Umbilical cord (tissue), 2 donors: ENCODE measurements around the gene FLOT2. TPM values are rescaled to one million over a fixed set of nuclear protein-coding genes. Genes with fewer than 3 reads are reported as not detected.
"Not testable (repeated sequence)": the region's sequence is repeated elsewhere in the genome, so short reads cannot be mapped to it uniquely, and the experiment has no call there.

Experiments used
- DNase-seq: peaks from one replicate; pipeline ENCODE4 v3.0.0-alpha.2; 2015; ENCODE audit warnings: low spot score
- total RNA-seq: library from RNA; depleted of rRNA; stranded (reverse); fragments of >200 nt; gene quantifications from one replicate; pipeline ENCODE4 v1.2.3, GENCODE V29; 2014; ENCODE audit warnings: low replicate concordance; ENCODE audit not compliant: insufficient read depth

FLOT2 gene
- total RNA-seq, 1 donor from 2014 or later: 18.8 TPM

DNA sequence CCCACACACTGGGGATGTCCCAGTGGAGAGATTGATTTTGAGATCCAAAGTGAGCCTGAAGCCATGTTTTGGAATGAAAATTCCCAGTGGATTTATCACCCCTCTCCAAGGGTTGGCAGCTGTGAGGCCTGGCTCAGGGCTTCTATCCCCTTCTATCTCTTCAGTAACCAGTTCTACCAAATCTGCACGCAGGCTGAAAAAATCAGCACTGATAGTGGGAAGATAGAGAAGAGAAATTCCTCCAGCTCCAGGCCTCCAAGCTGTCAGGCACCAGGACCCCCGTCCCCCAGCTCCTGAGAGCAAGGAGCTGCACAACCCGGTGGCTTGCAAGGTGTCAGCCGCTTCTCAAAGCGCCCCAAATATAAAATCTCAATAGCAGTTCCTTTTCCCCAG is 1.0 kb downstream of the FLOT2 start:
- DNase-seq: no peak

DNA sequence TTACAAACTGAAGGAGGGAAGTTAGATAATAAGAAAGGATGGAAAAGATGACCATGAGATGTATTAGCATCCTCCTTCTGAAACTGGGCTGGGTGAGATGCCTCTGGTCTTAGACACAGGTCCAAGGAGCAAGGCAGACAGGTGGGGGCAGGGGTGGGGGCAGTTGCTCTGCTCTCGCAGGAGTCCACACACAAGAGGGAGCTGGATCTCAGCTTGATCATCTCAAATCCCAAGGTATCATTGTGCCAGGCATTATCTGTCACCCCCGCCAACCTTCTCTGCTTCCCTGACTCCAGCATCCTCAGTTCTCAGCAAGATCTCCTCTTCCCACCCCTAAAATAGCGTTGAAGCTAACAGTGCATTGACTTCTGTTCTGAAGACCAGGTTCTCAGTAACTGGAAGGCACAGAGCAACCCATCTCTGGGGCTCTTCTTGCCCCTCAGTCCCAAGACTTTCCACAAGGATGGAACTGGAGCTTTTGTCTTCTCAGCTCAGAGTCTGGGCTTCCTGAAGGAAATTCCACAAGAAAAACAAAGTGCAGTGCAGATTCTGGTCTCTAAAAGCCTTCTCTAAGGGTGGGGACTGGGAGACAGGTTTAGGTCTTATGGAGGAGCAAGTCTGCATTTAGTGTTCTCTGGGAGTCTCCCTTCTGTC is 1.6 kb downstream of the FLOT2 start:
- no peak for DNase-seq

DNA sequence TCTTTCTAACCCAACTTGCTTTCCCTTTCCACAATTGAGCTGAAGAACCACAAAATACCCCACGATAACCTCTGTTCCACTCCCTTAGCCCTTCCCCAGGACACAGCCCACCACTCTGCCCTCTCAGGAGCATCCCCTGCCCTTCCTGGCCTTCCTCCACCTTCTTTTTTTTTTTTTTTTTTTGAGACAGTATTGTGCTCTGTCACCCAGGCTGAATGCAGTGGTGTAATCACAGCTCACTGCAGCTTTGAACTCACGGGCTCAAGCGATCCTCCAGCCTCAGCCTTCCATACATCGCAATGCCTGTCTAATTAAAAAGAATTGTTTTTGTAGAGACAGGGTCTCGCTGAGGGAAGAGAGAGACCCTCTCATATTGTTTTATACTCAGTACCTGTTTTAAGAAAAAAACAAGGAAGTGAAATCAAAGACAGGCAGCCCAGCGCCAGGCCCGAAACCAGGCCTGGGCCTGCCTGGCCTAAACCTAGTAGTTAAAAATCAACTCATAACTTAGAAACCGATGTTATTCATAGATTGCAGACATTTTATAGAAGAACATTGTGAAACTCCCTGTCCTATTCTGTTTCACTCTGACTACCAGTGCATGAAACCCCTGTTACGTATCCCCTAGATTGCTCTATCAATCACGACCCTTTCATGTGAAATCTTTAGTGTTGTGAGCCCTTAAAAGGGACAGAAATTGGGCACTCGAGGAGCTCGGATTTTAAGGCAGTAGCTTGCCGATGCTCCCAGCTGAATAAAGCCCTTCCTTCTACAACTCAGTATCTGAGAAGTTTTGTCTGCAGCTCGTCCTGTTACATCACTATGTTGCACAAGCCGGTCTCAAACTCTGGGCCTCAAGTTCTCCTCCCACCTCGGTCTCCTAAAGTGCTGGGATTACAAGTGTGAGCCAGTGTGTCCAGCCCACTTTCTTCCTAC is 4.0 kb downstream of the FLOT2 start:
- DNase-seq: not testable (repeated sequence)

DNA sequence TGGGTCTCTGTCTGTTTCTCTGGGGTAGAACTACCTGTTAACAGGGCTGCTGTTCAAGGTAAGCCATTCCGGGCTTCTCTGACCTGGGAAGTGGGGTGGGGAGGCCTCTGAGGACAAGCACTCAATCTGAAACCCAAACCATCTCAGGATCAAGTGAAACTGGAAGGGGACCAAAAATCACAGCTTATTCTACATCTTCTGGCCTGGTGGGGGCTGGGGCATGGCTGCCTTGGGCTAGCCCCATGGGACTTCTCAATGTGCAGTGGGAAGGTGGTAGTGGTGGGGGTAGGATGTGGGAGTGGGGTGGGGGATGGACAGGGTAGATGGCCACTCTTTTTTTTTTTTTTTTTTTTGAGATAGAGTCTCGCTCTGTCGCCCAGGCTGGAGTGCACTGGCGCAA is 5.5 kb downstream of the FLOT2 start:
- DNase-seq: no peak

DNA sequence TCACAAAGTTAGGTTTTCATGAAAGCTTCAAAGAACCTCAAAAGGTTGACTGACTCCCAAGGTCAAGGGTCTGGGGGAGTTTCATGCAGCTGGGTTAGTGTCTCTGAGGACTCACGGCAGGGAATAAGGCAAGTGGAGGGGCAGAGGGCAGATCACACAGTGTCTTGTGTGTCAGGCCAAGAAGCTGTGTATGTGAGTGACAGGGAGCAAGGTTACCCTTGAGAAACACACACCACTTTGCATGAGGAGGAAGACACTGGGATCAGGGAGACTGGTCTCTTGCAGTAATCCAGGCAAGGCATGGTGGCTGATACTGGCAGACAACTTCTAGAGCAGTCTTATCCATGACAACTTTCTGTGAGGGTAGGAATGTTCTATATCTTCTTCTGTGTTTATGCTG is 6.3 kb downstream of the FLOT2 start:
- no peak for DNase-seq

DNA sequence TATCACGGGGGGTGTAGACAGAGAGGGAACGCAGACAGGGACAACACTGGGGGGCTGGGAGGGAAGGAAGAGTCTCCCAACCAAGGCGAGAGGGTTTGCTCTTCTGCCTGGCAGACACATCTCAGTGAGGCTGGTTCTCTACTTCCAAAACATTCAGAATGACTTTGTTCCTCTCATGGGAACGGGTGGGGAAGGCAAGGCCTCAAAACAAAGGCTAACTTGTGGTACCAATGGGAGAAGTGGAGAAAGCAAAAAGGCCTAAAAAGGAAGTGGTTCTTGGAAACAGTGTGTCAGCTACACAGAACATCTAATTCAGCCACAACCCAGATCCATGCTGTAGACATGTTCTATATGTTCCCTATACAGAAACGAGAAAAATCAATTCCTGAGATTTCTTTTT is 7.5 kb downstream of the FLOT2 start:
- no peak for DNase-seq

DNA sequence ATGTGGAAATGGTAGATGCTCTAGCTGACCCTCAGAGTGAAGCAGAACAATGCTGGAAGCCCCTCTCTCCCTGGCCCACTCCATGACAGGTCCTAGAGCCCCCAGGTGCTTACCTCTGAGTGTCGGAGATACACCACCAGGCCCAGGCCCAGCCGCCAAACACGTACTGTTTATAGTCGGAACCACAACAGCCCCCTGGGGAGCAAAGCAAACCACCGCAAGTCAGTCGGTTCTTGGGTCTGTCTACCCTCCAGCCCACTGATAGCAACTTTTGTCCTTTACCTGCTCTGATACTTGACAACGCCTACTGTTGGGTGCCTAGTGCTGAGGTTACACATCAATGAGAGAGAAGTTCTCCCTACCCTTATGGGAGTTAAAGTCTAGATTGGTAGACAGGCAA is 8.7 kb downstream of the FLOT2 start:
- no peak for DNase-seq

DNA sequence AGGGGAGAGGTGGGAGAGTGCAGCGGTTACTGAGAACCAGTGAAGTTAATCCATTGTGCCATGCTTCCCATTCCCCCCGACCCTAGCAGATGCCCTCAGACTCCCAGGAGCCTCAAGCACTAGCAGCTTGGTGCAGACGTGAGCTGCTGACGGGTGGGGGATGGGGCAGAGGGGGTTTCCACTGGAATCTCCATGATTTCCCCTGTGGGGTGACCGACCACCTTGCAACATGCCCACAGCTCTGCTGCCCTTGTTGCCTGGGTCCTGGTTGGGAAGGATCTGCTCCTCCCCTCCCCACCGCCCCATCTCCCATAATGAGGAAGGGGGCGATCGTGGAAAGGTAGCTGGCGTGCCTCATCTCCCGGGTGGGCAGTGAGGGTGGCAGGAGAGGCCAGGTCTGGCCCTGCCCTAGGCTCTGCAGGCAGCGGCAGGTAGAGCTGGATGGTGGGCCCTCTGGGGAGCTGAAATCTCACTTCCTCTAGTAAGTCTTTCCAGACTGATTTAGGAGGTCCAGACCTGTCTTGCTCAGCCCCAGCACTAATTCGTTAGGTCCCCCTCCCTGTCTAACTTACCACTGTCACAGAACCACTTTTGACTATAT is 9.6 kb downstream of the FLOT2 start:
- DNase-seq: no peak

DNA sequence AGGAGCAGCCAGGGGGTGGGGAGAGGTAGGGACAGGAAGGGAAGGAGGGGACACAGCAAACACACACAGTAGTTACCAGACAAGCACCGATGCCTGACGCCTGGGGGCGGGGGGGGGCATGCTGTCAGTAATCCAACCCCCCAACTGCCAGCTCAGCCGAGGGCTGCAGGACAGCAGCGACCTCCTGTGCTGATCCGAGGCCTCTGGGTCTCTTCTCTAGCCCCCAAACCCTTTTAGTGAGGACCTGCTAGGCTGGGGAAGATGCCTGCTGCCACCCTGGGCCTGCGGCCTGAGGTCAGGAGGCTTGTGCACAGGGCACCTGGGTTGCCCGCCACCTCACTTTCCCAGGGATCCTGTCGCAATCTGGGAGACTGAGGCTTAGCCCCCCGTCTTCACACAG is 11.6 kb downstream of the FLOT2 start:
- DNase-seq: no peak

DNA sequence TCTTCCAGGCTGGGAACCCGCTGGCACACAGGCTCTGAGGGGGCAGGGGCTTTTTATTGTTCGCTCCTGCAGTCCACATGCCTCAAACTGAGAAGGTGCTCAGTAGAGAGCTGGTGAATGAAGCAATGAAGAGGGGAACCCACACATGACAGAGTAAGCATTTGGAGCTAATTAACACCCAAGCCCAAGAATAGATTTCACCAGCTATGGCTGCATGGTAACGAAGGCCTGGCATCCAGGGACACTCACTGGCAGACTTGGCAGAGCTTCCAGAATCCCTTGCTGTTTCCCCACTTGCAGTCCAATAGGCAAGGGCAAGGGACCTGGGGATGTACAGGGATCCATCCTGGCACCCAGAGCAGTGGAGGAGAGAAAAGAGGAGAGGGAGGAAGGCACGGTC is 12.2 kb downstream of the FLOT2 start:
- no peak for DNase-seq

DNA sequence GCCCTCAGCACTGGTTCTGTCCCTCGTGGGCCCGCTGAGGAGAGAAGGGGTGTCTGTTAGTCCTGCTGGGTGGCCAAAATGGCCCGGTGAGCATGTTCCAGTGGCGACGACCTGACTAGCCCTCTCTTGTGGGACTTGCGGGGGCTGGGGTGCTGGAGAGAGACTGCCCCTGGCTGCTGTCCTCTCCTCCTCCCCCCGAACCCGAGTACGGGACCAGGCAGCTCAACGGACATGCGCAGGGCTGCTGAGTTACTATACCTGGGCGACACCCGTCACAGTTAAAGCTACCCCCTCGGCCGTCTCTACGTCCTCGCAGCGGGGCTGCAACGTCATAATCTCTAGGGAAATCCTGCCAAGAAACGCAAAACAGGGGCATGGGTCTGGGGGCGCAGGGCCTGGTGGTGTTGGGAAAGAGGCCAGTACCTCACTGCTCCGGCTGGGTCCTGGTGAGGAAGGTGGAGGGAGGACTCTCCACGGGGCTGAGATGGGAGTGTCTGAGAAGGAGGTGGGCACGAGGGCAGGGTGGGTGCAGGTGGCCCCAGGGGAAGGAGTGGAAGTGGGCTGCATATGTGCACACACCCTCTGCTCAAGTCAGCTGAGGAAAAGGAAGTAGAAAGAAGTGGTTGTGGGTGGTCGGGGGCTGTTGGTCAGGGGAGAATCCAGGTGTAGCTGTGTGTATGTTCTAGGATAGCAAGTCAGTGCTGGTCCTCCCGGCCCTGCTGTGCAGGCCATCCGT is 13.4 kb downstream of the FLOT2 start:
- DNase-seq: no peak

DNA sequence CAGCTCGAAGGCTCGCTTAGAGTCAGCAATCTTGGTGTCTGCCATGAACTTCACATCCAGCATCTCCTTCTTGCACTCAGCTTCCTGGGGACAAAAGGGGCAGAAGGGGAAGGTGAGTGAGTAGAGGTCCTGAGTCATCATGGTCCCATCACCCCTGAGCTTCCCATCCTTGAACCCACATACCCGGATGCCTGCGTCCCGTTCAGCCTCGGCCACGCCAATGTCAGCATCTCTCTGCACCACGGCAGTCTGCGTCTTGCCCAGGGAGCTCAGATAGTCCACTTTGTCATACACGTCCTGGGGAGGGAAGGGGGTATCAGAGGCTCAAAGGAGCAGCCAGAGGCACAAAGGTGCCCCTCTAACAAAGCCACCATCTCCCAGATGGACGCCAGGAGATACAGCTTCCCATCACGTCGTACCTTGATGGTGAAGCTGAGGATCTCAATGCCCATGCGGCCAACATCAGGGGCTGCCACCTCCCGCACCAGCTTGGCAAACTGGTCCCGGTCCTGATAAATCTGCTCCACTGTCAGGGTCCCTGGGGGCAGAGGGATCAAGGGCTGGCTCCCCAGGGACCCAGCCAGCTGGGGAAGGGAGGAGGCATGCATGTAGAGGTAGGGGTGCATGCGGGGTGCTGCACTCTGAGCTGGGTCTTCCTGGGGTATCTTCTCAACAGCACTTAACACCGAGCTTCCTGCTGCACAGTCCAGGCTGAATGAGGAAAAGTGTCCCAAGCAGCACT is 15.2 kb downstream of the FLOT2 start:
- no peak for DNase-seq

DNA sequence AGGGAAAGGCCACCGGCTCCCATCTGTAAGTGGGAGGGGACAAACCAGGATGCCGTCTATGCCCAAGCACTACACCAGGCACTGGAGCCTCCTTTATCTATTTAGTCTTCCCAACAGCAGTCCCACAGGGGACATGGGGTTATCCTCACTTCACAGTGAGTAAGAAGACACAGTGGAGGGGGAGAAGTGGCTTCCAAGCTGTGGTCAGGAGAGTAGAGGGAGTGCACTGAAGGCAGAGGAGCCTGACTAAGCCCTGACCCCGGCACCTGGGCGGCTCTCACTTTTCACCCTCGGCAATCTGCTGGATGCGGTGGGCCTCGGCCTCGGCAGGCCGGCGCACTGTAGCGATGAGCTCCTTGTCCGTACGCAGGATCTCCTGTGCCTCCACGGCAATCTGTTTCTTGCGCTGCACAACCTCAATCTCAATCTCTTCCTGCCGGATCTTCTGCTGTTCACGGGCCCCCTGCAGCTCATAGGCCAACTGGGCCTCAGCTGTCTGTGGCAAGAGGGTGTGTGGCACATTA is 15.9 kb downstream of the FLOT2 start:
- no peak for DNase-seq

DNA sequence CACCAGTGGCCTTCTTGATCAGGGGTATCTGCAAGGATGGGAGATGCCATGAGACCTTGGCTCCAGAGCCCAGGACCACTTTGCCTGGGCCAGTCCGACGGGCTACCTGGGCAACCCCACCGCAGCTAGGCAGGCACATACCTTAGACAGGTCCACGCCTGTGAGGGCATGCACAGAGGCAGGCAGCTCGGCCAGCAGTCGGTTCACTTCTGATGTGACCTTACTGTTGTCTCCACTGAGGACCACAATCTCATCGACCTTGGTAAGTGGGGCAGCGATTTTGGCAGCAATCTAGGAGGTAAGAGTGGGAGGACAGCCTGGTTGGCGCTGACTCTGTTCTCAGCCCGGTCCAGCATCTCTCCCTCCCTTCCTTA is 17.0 kb downstream of the FLOT2 start:
- DNase-seq: no peak

DNA sequence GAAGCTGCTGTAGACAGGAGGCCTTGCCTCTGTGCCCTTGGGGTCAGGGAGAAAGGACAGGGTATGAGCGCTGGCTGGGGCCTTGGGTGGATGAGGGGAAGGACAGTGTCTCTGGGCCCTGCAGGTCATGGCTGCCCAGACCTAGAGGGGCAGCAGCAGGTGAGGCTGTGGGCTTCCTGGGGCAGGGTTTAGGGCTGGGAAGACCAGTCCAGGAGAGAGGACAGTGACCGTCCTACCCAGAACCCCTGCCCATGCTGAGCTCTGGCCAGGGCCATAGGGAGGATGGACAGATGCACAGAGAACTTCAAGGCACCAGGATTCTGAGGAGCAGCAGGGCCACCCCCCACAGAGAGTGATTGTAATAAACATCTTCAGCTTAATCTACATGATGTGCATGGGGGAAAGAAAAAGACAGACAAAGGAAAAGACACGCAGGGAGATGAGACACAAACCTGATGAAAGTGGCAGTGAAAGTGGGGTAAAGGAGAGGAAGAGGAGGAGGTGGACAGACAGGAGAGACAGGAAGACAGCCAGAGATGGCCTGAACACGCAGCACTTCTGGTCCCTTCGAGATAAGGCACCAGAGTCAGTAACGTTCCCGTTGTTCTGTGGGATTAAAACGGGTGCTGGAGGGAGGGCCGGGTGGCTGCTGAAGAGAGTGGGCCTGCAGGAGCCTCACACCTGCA is 17.5 kb downstream of the FLOT2 start:
- DNase-seq: no peak

DNA sequence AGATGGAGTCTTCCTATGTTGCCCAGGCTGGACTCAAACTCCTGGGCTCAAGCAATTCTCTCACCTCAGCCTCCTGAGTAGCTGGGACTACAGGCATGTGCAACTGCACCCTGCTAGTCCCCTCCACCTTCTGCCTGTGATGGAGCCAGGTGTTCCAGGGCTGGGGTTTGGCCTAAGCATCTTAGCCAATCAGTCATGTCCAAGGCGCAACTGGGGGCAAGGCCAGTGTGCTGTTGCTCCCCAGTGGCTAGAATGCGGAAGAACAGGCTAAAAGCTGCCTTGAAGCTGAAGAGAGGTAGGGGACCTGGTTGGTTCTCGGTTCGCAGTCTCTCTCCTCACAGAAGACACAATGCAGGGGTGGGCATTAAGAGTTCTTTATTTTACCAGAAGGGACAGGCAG is 18.6 kb downstream of the FLOT2 start:
- no peak for DNase-seq

DNA sequence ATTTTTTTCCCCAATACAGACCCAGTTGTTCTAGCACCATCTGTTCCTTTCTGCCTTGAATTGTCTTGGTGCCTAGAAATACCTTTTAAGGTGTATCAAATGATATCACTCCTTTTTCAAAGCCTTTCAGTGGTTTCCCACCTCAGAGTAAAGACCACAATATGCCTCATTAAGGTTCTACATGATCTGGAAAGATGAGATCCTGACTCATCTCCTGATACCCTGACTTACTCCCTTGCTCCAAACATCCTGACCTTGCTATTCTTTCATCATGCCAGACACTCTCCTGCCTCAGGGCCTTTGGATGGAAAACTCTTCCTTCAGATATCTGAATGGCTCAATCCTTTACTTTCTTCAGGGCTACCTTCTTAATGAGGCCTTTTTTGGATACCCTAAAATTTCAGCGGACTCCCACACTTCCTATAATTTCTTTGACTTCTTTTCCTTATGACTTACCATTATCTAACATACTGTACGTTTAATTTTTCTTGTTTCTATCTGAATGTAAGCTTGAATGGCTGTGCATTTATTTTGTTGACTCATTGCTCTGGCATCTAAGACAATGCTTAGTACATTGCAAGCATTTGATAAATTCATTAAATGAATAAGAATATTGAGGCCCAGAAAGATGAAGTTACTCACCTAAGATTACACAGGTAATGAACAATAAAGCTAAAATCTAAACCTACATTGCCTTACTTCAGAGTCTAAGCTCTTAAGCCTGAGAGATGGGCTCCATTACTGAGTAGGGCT is 19.2 kb downstream of the FLOT2 start:
- no peak for DNase-seq

DNA sequence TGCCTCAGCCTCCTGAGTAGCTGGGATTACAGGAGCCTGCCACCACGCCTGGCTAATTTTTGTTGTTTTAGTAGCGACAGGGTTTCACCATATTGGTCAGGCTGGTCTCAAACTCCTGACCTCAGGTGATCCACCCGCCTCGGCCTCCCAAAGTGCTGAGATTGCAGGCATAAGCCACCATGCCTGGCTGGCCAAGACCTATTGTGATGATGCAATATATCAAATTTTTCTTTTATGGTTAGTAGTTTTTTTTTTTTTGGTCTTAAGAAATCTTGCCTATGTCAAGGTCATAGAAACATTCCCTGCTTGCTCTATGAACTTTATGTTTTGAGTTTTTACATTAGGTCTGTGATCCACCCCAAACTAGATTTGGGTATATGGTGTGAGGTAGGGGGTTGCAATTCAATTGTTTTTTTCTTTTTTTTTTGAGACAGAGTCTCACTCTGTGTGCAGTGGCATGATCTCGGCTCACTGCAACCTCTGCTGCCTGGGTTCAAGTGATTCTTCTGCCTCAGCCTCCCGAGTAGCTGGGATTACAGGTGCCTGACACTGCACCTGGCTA is 20.3 kb downstream of the FLOT2 start:
- not testable (repeated sequence) for DNase-seq

DNA sequence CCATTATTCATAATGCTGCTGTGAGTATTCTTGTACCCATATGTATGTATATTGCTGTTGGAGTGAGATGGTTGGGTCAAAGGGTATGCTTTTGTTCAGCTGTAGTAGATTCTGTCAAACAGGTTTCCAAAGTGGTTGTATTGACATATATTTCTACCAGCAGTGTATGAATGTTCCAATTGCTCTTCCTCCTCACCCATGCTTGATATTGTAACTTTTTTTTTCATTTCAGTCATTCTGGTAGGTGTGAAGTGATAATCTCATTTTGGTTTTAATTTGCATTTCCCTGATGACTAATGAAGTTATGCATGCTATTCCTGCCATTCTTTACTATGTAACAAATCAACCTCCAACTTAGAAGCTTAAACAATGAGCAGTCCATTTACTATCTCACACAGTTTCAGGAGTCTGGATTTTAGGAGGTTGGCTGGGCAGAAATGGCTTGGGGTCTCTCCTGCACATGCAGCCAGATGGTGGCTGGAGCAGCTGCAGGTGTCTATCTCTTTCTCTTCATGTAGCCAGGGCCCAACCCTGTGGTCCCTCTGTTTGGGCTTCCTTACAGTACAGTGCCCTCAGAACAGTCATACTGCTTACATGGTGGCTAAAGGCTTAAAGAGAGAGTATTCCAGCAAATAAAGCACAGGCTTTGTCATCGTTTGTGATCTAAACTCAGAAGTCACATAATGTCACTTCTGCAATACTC is 21.5 kb downstream of the FLOT2 start:
- DNase-seq: no peak
